ENCODE results near the gene CDH4. TPM values are rescaled to one million over a fixed set of nuclear protein-coding genes. Genes with fewer than 3 reads are reported as not detected.

Gene CDH4
- polyA plus RNA-seq, 5 donors, result 3.6 to 8.1 (median 4.7) TPM

- no peak for DNase-seq
Measured at GRCh38 chr20:61816606-61817460, 564.8 kb downstream of the CDH4 start.

DNA sequence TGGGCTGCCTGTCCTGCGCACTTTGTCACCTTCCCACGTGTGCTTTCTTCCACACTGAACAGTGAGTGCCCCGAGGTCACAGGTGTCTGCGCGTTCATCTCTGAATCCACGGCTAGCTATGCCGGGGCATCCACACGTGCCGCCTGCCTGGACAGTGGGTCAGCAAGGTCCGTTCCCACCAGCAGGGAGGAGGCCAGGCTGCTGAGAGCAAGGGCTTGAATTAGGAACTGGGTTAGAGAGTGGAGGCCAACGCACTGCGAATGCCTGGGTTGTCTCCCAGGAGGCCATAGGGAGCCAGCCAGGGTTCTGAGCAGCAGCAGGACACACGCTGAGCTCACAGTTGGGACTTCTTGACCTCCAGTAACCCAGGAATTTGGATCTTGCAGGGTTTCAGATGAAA is 565.5 kb downstream of the CDH4 start:
- no peak for DNase-seq

DNA sequence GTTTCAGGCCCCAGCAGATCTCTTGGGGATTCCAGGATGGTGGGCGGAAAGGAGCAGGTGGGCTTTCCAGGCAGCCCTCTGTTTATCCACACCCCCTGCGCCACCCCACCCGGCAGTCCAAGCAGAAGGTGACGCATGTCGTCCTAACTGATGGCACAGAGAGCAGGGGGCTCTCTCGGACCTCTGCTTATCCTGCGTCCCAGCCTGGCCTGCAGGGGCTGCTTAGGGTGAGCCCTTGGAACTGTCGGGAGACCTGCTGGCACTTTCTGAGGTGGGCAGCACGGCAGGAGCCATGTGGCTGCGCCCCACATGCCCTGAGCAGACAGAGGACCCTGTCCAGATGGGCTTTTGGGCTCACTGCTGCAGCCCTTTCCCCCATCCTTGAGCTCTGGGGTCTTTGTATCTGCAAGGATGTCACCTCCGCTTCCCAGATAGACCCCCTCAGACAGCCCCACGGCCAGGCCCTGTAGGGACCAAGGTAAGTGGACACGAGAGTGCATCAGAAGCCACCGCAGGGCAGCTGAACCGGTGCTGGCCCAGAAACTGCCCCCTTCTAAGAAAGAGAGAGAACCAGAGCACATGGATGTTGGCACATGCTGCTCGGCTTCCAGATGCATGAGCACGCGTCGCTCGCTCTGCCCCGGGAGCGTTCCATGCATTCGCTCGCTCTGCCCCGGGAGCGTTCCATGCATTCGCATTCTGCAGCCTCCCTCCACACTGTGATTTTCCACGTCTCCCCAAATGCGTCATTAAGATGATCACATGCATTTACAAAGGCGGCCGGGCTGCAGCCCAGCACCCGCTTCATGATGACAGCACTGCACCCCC is 566.9 kb downstream of the CDH4 start:
- DNase-seq, result no peak

GRCh38 chr20:61819574-61819846 is 567.4 kb downstream of the CDH4 start:
- no peak for DNase-seq

DNA sequence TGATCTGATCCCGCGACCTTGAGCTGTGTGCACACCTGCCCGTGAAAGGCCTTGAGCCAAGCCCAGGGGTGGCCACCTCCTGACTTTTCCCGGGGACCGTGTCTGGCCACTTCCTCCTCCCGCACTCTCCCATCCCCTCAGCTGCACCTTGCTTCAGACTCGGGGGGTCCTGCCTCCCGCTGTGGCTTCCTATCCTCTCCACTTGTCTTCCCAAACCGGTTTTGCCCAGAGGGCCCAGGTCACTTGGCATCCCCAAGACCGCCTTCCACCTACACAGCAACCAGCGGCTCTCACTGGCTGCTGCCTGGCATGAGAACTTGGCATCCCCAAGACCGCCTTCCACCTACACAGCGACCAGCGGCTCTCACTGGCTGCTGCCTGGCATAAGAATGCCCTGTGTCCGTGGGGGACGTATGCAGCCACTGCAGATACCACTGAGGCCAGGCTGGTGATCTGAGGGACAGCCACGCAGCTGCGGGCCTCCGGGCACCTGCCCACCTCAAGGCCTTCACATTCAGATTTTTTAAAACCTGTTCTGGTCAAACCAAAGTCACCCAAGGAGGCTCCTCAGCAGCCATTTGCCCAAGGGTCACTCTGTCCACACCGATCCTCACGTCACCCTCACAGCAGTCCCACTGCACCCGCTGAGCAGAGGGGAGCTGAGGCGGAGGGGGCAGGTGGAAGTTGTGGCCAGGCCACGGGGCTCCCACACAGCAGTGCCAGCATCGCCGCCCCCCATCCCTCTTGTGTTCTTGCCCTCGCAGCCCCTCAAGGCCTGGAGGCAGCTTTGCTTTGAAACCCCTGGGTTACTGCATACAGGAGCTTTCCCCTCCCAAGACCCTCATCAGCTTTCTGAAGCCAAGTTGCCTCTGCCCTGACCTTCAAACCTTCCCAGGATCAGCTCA is 568.1 kb downstream of the CDH4 start:
- DNase-seq, result no peak

GRCh38 chr20:61821735-61822134 is 569.7 kb downstream of the CDH4 start:
- no peak for DNase-seq

- no peak for DNase-seq
Measured at GRCh38 chr20:61822396-61822795, 570.3 kb downstream of the CDH4 start.

- DNase-seq, result no peak
Measured at GRCh38 chr20:61823242-61823641, 571.2 kb downstream of the CDH4 start.

- DNase-seq, result no peak
Measured at GRCh38 chr20:61828891-61829290, 576.8 kb downstream of the CDH4 start.

DNA sequence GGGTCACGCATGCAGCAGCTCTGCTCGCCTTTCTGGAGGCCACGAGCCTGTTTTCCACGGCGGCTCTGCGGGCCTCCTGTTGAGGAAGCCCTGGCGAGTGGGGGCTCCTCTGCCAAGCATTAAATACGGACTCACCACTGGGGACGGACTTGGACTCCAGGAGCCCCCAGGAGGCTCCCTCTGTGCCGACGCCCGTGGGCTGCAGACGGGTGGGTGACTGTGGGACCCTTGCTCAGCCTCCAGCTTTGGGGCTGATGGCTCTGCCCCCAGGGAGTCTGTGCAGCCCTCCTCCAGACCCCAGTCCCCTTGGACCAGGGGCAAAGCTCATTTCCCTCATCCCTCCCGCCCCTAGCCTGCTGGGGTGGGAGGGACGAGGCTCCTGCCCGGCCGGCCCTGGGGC is 577.5 kb downstream of the CDH4 start:
- no peak for DNase-seq

- no peak for DNase-seq
Measured at GRCh38 chr20:61830241-61830930, 578.3 kb downstream of the CDH4 start.

DNA sequence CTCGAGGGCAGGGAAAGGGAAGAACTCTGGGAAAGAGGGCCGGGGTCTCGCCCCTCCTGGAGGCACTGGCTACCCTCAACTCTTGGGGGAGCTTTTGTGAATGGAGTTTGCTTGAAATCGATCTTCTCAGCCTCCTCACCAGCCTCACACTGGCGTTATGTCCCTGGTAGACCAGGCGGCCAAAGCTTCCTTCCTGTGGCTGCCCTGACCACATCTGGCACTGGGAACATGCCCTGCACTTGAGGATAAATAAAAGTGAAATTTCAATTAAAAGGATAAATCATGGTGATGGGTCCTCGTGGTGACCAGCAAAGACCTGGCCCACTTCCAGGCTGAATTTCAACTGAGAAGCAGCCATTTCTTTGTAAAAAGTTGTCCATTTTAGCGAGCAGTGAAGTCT is 578.9 kb downstream of the CDH4 start:
- no peak for DNase-seq

DNA sequence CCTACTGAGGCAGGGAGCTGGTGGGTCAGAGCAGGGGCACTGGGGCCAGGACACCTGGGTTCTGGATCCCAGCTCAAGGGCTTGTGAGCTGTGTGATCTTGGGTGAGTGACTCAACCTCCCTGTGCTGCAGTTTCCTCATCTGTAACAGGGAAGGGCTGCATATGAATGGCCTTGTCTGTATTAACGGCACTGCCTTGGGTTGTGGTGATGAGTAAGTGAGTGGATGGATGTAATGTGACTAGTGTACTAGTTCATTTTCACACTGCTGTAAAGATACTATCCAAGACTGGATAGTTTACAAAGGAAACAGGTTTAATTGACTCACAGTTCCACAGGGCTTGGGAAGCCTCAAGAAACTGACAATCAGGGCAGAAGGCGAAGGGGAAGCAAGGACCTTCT is 580.1 kb downstream of the CDH4 start:
- no peak for DNase-seq

GRCh38 chr20:61833807-61834610 is 581.9 kb downstream of the CDH4 start:
- DNase-seq, result no peak

GRCh38 chr20:61835301-61835700 is 583.2 kb downstream of the CDH4 start:
- DNase-seq, result no peak

DNA sequence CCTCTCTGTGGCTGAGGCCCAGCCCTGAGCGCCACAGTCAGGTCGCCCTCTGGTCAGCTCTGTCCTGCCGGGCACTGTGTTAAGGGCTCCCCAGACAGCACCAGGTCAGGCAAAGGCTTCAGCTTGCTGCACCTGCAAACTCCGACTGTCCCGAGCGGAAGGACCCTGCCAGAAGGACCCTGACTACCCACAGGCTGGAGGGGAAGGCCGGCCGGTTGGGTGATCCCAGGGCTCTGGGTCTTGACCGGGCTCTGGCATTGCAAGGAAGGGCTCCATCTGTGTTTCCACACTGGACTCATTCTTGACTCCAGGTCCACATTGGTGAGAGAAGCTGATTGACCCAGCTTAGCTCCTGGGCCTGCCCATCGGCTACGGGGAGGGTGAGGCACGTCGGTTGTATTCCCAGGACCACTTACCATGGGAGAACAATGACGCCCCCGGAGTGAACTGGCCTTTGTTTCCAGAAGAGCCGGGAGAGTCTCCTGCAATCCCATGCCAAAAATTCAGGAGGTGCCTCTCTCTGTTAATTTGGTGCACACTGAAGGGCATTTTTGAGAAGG is 583.8 kb downstream of the CDH4 start:
- no peak for DNase-seq

DNA sequence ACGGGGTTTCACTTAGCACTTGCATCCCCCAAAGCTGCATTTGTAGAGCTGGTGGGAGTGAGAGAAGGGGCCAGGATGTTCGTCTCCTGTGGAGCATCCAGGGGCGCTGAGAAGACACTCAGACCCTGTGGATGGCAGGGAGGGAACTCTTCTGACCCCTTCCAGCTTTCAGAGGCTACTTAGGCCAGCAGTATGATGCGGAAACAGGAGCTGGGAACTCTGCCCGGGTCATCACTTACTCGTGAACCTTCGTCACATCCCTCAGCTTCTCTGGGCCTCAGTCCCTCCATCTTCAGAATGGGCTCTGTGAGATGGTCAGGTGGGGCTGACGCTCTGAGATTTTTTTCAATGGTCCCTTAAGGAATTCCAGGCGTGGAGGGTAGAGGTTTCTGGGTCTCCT is 585.1 kb downstream of the CDH4 start:
- DNase-seq, result no peak

- no peak for DNase-seq
Measured at GRCh38 chr20:61839223-61839911, 587.3 kb downstream of the CDH4 start.

- no peak for DNase-seq
Measured at GRCh38 chr20:61839912-61840778, 588.1 kb downstream of the CDH4 start.
